HG03060 (cell line): ENCODE measurements around the gene TUNAR.

ENCODE experiments used
- ATAC-seq: cut with Tn5 transposase; IDR thresholded peaks from one replicate; pipeline ENCODE4 v1.9.1; 2021; ENCODE audit warnings: low read depth, moderate number of reproducible peaks; ENCODE audit not compliant: unreplicated experiment

TUNAR gene

GRCh38 chr14:95876761-95877538 lies at the start of gene TUNAR:
TUNAR (plus strand) TSS chr14:95876832.
- ATAC-seq, result no peak

GRCh38 chr14:95828649-95829265 lies 47.9 kb upstream of the TUNAR start:
- no peak for ATAC-seq

GRCh38 chr14:95829321-95829720 lies 47.3 kb upstream of the TUNAR start:
- no peak for ATAC-seq

- ATAC-seq, result no peak
Observed at GRCh38 chr14:95830386-95830785, 46.2 kb upstream of the TUNAR start.

GRCh38 chr14:95831041-95831440 lies 45.6 kb upstream of the TUNAR start:
- no peak for ATAC-seq

- ATAC-seq, result no peak
Observed at GRCh38 chr14:95831468-95831867, 45.2 kb upstream of the TUNAR start.

- no peak for ATAC-seq
Observed at GRCh38 chr14:95832012-95832411, 44.6 kb upstream of the TUNAR start.

GRCh38 chr14:95833429-95833828 lies 43.2 kb upstream of the TUNAR start:
- ATAC-seq, result no peak

GRCh38 chr14:95834496-95834895 lies 42.1 kb upstream of the TUNAR start:
- ATAC-seq, result no peak

- no peak for ATAC-seq
Observed at GRCh38 chr14:95835121-95835730, 41.4 kb upstream of the TUNAR start.

- no peak for ATAC-seq
Observed at GRCh38 chr14:95838862-95839261, 37.8 kb upstream of the TUNAR start.

- no peak for ATAC-seq
Observed at GRCh38 chr14:95840094-95840700, 36.4 kb upstream of the TUNAR start.

GRCh38 chr14:95841668-95842067 lies 35.0 kb upstream of the TUNAR start:
- no peak for ATAC-seq

- ATAC-seq, result no peak
Observed at GRCh38 chr14:95849761-95850160, 26.9 kb upstream of the TUNAR start.

- ATAC-seq, result no peak
Observed at GRCh38 chr14:95850429-95850828, 26.2 kb upstream of the TUNAR start.

- no peak for ATAC-seq
Observed at GRCh38 chr14:95855606-95856005, 21.0 kb upstream of the TUNAR start.

GRCh38 chr14:95857275-95857674 lies 19.4 kb upstream of the TUNAR start:
- ATAC-seq, result no peak

- no peak for ATAC-seq
Observed at GRCh38 chr14:95858893-95859292, 17.7 kb upstream of the TUNAR start.

- no peak for ATAC-seq
Observed at GRCh38 chr14:95862243-95862642, 14.4 kb upstream of the TUNAR start.

GRCh38 chr14:95863295-95863694 lies 13.3 kb upstream of the TUNAR start:
- ATAC-seq, result no peak

- ATAC-seq, result no peak
Observed at GRCh38 chr14:95869776-95870175, 6.9 kb upstream of the TUNAR start.
